CD1c-positive myeloid dendritic cell (primary cell): ENCODE measurements around the gene SLX1A.
A peak's percentile ranks its signal among the peaks of the same experiment; 100 is the strongest.
"Not testable (repeated sequence)": the region's sequence is repeated elsewhere in the genome, so short reads cannot be mapped to it uniquely, and the experiment has no call there.

Source experiments
- DNase-seq: peaks from one replicate; pipeline ENCODE4 v3.0.0-alpha.2; 2016; ENCODE audit errors: extremely low spot score

SLX1A gene

DNA sequence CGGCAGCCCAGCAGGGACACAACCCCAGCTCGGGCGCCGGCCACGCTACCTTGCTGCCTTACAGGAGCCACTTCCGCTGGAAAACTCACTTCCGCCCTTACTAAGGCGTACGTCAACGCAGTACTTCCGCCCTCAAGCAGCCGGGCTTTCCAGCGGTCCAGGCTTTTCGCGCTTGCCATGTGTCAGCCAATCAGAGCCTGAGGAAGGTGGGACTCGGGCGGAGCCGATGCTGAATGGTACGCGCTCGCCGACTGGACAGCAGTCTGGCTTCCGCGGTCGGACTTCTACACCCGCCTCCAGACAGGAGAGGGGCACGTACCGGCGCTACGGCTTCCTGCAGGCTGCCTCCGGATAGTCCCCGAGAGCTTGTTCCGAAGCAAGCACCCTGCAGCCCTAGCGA, at the start of gene SLX1A, which contains the start of gene BOLA2B:
SLX1A (plus strand) TSS at position 261 of the 400 bp plus-strand sequence. CDS start 210 bp downstream, outside the sequence.
BOLA2B (minus strand) TSS at position 52 of the 400 bp plus-strand sequence. CDS start 71 bp downstream, outside the sequence.
- DNase-seq: not testable (repeated sequence)

DNA sequence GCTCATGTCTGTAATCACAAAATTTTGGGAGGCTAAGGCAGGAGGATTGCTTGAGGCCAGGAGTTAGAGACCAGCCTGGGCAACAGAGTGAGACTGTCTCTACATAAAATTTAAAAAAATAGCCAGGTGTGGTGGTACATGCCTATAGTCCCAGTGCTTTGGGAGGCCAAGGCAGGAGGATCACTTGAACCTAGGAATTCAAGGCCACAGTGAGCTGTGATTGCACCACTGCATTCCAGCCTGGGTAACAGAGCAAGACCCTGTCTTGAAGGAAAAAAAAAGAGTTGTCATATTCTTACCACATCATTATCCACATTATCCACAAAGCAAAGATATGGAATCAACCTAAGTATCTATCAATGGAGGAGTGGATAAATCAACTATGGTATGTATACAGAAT, 49.7 kb upstream of the SLX1A start:
- no peak for DNase-seq

DNA sequence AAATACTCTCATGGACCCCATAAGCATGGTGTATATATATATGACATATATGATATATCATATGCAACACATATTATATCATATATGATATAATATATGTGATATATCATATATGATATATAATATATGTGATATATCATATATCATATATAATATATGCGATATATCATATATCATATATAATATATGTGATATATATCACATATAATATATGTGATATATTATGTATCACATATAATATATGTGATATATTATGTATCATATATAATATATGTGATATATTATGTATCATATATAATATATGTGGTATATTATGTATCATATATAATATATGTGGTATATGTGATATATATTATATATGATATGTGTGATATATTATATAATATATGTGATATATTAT, 48.8 kb upstream of the SLX1A start:
- no peak for DNase-seq

DNA sequence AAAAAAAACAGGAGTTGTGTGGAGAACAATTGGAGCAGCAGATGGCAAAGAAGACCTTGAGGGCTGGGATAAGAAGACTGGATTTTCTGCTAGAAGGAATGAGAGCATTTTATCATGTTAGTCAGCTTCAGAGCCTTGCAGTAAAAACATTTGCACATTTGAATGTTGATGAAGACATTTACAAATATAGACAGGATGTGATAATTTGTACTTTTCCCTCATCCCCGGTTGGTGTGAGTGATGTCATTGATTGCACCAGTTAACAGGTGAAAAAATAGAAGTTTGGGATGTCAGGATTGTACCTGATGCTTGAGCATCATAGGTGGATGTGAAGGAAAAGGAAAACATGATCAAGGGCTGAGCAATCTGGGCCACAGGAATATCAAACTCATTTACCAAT, 48.0 kb upstream of the SLX1A start:
- DNase-seq: no peak

DNA sequence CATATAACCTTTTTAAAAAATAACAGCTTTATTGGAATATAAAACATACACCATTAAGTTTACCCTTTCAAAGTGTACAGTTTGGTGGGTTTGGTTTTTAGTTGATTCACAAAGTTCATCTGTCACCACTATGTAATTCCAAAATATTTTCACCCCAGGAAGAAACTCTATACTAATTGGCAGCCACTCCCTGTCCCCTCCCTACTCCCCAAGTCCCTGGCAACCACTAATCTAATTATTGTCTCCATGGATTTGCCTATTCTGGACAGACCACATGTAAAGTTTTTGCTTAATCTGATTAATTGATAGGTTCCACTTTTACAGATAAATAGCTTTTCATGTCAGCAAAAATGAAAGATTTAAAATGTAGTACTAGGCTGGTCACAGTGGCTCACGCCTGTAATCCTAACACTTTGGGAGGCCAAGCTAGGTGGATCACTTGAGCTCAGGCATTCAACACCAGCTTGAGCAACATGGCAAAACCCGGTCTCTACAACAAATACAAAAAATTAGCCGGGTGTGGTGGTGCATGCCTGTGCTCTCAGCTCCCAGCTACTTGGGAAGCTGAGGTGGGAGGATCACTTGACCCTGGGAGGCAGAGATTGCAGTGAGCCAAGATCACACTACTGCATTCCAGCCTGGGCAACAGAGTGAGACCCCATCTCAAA, 45.7 kb upstream of the SLX1A start:
- no peak for DNase-seq

DNA sequence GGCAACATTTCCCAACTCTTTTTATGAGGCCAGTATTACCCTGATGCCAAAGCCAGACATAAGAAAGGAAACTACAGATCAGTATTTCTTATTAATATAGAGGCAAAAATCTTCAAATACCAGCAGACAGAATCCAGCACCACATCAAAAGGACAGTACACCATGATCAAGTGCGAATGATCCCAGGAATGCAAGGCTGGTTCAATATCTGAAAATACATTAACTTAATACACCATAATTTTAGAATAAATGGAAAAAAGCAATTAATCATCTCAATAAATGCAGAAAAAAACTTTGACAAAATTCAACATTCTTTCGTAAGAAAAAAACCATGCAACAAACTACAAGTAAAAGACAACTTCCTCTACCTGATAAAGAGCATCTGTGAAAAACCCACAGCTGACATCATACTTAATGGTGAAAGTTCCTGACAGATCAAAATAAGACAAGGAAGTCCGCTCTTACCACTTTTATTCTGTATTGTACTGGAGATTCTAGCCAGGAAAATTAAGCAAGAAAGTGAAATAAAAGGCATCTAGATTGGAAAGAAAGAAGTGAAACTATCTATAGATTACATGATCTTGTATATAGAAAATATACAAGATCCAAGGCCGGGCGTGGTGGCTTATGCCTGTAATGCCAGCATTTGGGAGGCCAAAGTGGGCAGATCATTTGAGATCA, 44.3 kb upstream of the SLX1A start:
- DNase-seq: peak; percentile 78

DNA sequence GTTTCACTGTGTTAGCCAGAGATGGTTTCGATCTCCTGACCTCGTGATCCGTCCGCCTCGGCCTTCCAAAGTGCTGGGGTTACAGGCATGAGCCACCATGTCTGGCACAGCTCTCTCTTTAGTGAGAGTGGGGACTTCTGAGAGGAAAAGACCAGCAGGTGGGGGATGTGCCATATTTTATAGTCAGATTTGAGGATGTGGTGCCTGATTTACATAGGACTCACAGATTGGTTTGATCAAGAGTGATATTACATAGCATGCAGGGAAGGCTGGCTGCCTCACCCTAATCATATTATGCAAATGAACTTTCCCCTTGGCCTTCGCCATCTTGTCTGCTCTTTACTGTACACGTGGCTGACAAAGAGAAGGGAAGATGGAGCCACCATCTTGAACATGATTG, 42.6 kb upstream of the SLX1A start:
- no peak for DNase-seq

DNA sequence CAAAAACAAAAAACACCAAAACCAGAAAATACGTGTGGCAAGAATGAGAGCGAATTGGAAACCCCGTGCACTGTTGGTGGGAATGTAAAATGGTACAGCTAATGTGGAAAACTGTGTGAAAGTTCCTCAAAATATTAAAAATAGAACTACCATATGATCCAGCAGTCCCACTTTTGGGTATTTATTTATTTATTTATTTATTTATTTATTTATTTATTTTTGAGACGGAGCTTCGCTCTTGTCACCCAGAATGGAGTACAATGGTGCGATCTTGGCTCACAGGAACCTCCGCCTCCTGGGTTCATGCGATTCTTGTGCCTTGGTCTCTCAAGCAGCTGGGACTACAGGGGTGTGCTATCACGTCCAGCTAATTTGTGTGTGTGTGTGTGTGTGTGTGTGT, 41.2 kb upstream of the SLX1A start:
- no peak for DNase-seq

DNA sequence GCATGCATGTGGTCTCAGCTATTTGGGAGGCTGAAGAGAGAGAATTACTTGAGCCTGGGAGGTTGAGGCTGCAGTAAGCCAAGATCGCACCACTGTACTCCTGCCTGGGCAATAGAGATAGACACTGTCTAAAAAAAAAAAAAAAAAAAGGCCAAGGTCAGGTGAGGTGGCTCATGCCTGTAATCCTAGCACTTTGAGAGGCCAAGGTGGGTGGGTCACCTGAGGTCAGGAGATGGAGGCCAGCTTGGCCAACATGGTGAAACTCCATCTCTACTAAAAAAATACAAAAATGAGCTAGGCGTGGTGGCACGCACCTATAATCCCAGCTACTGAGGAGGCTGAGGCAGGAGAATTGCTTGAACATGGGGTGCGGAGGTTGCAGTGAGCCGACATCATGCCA, 38.5 kb upstream of the SLX1A start:
- no peak for DNase-seq

DNA sequence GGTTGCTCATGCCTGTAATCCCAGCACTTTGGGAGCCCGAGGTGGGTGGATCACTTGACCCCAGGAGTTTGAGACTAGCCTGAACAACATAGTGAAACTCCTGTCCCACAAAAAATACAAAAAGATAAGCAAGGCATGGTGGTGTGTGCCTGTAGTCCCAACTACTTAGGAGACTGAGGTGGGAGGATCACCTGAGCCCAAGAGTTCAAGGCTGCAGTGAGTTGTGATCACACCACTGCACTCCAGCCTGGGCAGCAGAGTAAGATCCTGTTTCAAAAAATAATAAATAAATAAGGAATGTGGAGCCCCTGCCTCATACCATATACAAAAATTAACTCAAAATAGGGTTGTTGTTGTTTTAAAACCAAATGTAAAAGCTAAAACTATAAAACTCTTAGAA, 36.5 kb upstream of the SLX1A start:
- no peak for DNase-seq

DNA sequence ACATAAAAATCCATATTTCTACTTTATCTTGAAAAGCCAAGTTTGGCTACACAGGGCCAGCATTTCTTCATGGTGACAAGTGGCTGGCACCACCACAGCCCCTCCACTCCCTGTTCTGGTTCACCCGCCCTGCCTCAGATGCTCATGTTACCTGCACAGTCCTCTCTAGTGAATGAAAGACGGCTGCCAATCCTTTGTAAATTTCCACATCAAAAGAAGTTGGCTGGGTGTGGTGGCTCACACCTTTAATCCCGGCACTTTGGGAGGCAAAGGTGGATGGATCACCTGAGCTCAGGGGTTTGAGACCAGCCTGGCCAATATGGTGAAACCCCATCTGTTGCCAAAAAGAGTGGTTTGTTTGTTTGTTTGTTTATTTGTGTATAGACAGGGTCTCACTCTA, 30.1 kb upstream of the SLX1A start:
- DNase-seq: no peak

DNA sequence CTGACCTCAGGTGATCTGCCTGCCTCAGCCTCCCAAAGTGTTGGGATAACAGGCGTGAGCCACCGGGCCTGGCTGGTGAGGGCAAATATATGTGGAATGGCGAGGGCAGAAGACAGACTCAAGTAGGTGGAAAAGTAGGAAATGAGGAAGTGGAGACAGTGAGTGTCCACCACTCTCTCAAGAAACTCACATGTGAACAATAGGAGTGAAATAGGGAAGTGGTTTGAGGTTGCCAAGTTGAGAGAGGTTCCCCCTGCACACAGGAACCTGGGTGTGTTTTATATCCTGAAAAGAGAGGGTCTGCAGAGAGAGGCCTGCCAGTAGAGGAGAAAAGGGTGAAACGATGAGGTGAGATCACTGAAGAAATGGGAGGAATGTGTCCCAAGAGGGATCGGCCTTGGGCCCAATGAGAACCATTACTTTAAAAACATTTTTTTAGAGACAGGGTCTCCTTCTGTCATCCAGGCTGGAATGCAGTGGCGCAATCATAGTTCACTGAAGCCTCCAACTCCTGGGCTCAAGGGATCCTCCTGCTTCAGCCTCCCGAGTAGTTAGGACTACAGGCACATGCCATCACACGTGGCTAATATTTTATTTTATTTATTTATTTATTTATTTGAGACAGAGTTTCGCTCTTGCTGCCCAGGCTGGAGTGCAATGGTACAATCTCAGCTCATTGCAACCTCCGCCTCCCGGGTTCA, 27.3 kb upstream of the SLX1A start:
- DNase-seq: peak; percentile 86

DNA sequence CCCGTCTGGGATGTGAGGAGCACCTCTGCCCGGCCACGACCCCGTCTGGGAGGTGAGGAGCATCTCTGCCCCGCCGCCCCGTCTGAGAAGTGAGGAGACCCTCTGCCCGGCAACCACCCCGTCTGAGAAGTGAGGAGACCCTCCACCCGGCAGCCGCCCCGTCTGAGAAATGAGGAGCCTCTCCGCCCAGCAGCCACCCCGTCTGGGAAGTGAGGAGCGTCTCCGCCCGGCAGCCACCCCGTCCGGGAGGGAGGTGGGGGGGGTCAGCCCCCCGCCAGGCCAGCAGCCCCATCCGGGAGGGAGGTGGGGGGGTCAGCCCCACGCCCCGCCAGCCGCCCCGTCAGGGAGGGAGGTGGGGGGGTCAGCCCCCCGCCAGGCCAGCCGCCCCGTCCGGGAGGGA, 24.9 kb upstream of the SLX1A start:
- DNase-seq: not testable (repeated sequence)

DNA sequence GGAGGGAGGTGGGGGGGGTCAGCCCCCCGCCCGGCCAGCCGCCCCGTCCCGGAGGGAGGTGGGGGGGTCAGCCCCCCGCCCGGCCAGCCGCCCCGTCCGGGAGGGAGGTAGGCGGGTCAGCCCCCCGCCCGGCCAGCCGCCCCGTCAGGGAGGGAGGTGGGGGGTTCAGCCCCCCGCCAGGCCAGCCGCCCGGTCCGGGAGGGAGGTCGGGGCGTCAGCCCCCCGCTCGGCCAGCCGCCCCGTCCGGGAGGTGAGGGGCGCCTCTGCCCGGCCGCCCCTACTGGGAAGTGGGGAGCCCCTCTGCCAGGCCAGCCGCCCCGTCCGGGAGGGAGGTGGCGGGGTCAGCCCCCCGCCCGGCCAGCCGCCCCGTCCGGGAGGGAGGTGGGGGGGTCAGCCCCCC, 24.3 kb upstream of the SLX1A start:
- DNase-seq: not testable (repeated sequence)

DNA sequence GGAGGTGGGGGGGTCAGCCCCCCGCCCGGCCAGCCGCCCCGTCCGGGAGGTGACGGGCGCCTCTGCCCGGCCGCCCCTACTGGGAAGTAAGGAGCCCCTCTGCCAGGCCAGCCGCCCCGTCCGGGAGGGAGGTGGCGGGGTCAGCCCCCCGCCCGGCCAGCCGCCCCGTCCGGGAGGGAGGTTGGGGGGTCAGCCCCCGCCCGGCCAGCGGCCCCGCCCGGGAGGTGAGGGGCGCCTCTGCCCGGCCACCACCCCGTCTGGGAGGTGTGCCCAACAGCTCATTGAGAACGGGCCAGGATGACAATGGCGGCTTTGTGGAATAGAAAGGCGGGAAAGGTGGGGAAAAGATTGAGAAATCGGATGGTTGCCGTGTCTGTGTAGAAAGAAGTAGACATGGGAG, 23.5 kb upstream of the SLX1A start:
- DNase-seq: not testable (repeated sequence)

DNA sequence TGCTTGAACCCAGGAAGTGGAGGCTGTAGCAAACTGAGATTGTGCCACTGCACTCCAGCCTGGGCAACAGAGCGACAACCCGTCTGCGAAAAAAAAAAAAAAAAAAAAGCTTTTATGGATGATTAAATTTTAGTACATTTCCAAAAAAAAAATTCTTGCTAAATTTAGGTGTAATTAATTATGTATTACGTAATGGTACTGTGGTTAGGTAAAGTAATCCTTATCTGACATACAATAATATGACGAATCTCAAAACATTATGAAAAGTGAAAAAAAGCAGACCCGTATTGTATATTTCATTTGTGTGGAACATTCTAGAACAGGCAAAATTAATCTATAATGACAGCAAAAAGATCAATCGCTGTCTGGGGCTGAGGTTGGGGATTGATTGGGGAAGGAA, 20.6 kb upstream of the SLX1A start:
- DNase-seq: no peak

DNA sequence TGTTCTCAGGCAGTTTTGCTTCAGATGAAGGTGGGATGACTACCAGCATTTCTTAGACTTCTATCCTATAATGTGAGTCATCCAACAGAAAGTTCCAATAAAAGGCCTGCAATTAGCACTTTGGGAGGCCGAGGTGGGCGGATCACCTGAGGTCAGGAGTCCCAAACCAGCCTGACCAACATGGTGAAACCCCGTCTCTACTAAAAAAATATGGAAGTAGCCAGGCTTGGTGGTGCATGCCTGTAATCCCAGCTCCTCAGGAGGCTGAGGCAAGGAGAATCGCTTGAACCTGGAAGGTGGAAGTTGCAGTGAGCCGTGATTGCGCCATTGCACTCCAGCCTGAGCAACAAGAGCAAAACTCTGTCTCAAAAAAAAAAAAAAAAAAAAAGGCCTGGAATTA, 16.8 kb upstream of the SLX1A start:
- DNase-seq: peak; percentile 39

DNA sequence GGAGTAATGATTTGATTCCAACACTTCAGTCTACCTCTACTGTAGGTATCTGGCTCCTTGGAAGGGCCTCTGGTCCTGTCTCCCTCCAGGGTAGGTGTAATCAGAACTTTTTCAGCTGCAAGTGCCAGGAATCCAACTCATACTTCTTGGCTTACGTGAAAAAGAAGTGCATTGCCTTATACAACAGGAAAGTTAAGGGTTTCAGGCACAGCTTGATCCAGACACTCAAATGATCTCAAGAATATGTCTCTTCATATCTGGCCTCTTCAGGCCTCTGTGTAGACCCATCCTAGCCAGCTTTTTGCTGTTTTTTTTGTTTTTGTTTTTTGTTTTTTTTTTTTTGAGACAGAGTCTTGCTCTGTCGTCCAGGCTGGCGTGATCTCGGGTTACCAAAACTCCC, 14.5 kb upstream of the SLX1A start:
- DNase-seq: no peak

DNA sequence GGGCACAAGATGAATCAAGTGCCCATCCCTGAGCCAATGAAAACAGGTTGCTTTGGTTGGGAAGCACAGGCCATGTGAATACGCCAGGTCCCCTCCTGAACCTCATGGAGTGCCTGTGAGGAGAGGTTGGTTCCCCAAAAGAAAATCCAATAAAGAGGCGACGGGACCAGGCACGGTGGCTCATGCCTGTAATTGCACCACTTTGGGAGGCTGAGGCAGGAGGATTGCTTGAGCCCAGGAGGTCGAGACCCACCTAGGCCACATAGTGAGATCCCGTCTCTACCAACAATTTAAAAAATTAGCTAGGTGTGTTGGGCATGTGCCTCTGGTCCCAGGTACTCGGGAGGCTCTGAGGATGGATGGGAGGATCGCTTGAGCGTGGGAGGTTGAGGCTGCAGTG, 13.7 kb upstream of the SLX1A start:
- no peak for DNase-seq

DNA sequence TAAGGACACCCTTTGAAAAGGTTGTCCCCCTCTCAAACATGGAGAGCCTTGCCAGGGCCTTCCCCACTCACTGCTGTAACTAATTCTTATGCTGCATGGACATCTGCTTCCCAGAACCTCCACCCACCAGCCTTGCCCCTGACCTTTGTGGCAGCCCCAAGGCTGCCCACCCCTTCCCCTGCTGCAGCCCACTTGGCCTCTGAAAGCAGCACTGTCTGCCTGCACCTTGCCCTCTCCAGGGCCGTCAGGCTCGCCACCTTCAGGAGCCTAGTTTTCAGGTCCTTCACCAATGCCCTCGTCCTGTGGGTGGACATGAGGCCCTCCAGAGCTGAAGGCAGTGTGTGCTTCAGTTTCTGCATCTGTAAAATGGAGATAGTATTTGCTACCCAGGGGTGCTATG, 12.9 kb upstream of the SLX1A start:
- no peak for DNase-seq

DNA sequence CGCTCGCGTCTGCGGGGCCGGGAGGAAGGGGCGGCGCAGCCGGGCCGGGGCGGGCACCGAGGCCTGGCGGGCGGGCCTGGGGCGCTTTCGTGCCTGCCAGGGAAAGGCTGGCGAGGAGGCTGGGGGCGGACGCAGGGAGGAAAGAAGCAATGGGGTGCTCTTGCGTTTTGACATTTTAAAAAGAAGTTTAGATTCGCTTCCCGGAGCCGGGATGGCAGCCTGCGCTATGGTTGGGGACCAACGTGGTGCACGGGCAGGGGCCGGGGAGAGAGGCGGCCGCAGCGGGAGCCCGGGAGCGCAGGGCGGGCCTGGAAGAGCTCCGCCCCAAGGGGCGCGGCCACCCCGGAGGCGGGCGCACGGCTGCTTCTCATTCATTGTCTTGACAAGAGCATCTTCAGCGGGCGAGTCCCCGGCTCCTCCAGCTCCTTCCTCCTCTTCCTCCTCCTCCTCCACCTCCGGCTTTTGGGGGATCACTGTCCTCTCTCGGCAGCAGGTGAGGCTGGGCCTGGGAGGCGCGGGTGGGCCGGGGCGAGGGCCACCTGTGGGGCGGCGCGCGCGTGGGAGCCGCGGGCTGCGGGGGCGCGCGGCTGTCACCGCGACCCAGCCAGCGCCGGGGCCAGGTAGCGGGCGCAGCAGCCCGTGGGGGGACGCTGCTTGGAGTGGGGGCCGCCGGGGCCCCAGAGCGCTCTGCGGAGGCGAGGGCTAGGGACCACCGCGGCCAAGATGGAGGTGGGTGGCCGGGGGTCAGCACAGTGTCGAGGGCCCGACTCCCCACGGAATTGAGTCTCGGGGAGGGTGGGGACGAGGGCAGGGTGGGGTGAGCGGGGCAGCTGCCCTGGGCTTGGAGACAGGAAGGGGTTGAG, 10.2 kb upstream of the SLX1A start, which contains the start of gene CORO1A:
CORO1A (plus strand) TSS at position 370 of the 863 bp plus-strand sequence. CDS start 1,608 bp downstream, outside the sequence.
- DNase-seq: peak; percentile 87
